DLD1 (cell line): ENCODE data around the gene AMER2.

Source experiments
- in situ Hi-C: cut with HindIII; loops from 2 replicates; pipeline ENCODE4 v1.10.0; 2017; ENCODE audit warnings: low sequenced_read_pairs

Gene AMER2

GRCh38 chr13:25153736-25154135 lies 18.4 kb downstream of the AMER2 start:
- in situ Hi-C loops, result no loop called here

- in situ Hi-C loops, result no loop called here
Observed at GRCh38 chr13:25151626-25152195, 20.4 kb downstream of the AMER2 start.

GRCh38 chr13:25149711-25150110 lies 22.4 kb downstream of the AMER2 start:
- in situ Hi-C loops, result no loop called here

GRCh38 chr13:25148402-25148771 lies 23.7 kb downstream of the AMER2 start:
- in situ Hi-C loops, result no loop called here

- in situ Hi-C loops, result no loop called here
Observed at GRCh38 chr13:25147638-25148401, 24.3 kb downstream of the AMER2 start.

- in situ Hi-C loops, result no loop called here
Observed at GRCh38 chr13:25143706-25144105, 28.4 kb downstream of the AMER2 start.

GRCh38 chr13:25141042-25141441 lies 31.0 kb downstream of the AMER2 start:
- in situ Hi-C loops, result no loop called here

- in situ Hi-C loops, result no loop called here
Observed at GRCh38 chr13:25137788-25138115, 34.3 kb downstream of the AMER2 start.

- in situ Hi-C loops, result no loop called here
Observed at GRCh38 chr13:25136880-25137787, 35.0 kb downstream of the AMER2 start.

GRCh38 chr13:25135896-25136295 lies 36.2 kb downstream of the AMER2 start:
- in situ Hi-C loops, result no loop called here

GRCh38 chr13:25132751-25133390 lies 39.2 kb downstream of the AMER2 start:
- in situ Hi-C loops, result no loop called here

- in situ Hi-C loops, result no loop called here
Observed at GRCh38 chr13:25131881-25132420, 40.1 kb downstream of the AMER2 start.

GRCh38 chr13:25130944-25131343 lies 41.1 kb downstream of the AMER2 start:
- in situ Hi-C loops, result no loop called here

- in situ Hi-C loops, result no loop called here
Observed at GRCh38 chr13:25118378-25118905, 53.6 kb downstream of the AMER2 start.

GRCh38 chr13:25117312-25117711 lies 54.8 kb downstream of the AMER2 start:
- in situ Hi-C loops, result no loop called here

GRCh38 chr13:25116044-25116443 lies 56.0 kb downstream of the AMER2 start:
- in situ Hi-C loops, result no loop called here

- in situ Hi-C loops, result no loop called here
Observed at GRCh38 chr13:25114220-25114619, 57.9 kb downstream of the AMER2 start.

- in situ Hi-C loops, result no loop called here
Observed at GRCh38 chr13:25112695-25113255, 59.3 kb downstream of the AMER2 start.
